Neural cell (in vitro differentiated cells): ENCODE measurements around the gene GSE1. TPM values are rescaled to one million over a fixed set of nuclear protein-coding genes. Genes with fewer than 3 reads are reported as not detected.

Experiments used
- H2AFZ ChIP-seq: fragments of 200-600, 300-800 bp; sonication (generic), shearing (Covaris generic); 2 replicates; pipeline ENCODE4 v1.6.0; 2014; ENCODE audit warnings: low read depth, mild to moderate bottlenecking, antibody characterized with exemption, low read length, moderate library complexity
- H3F3A ChIP-seq: fragments of 200-600 bp; shearing (Covaris generic); 2 replicates; pipeline ENCODE4 v1.6.1; 2016; ENCODE audit warnings: mild to moderate bottlenecking, moderate library complexity, mixed read lengths, antibody characterized with exemption, low read length; ENCODE audit not compliant: insufficient read depth, poor library complexity, severe bottlenecking
- H3K27ac ChIP-seq: fragments of 200-600, 300-800 bp; sonication (generic), shearing (Covaris generic); 2 replicates; pipeline ENCODE4 v1.5.1; 2014; ENCODE audit warnings: mild to moderate bottlenecking, low read length, moderate library complexity
- H3K27me3 ChIP-seq: fragments of 300-800, 200-600 bp; sonication (generic), shearing (Covaris generic); 2 replicates; pipeline ENCODE4 v1.6.0; 2014; ENCODE audit warnings: mild to moderate bottlenecking, low read depth, low read length, moderate library complexity; ENCODE audit not compliant: insufficient read depth
- H3K36me3 ChIP-seq: fragments of 300-800, 200-600 bp; sonication (generic), shearing (Covaris generic); 2 replicates; pipeline ENCODE4 v1.5.1; 2014; ENCODE audit warnings: mild to moderate bottlenecking, antibody characterized with exemption, low read length, moderate library complexity; ENCODE audit not compliant: insufficient read depth
- H3K4me2 ChIP-seq: fragments of 300-800, 200-600 bp; sonication (generic), shearing (Covaris generic); 2 replicates; pipeline ENCODE4 v1.6.0; 2014; ENCODE audit warnings: mild to moderate bottlenecking, low read length
- H3K4me3 ChIP-seq: fragments of 300-800, 200-600 bp; sonication (generic), shearing (Covaris generic); 2 replicates; pipeline ENCODE4 v1.5.1; 2014; ENCODE audit warnings: mild to moderate bottlenecking, low read length, moderate library complexity
- H3K79me2 ChIP-seq: fragments of 200-600 bp; shearing (Covaris generic); replicated peaks from 2 replicates; pipeline ENCODE4 v1.6.0; 2014; ENCODE audit warnings: mild to moderate bottlenecking, low read length, moderate library complexity; ENCODE audit not compliant: insufficient read depth
- H3K9ac ChIP-seq: fragments of 300-800, 200-600 bp; sonication (generic), shearing (Covaris generic); 2 replicates; pipeline ENCODE4 v1.6.1; 2016; ENCODE audit warnings: mild to moderate bottlenecking, low read length, mixed read lengths
- H3K9me2 ChIP-seq: fragments of 200-600 bp; shearing (Covaris generic); 2 replicates; pipeline ENCODE4 v1.6.1; 2016; ENCODE audit warnings: mild to moderate bottlenecking, low read length, mixed read lengths; ENCODE audit not compliant: insufficient read depth
- H3K9me3 ChIP-seq: fragments of 200-600, 300-800 bp; sonication (generic), shearing (Covaris generic); 2 replicates; pipeline ENCODE4 v1.6.1; 2016; ENCODE audit warnings: mild to moderate bottlenecking, mixed run types, low read length, moderate library complexity, mixed read lengths
- H4K20me1 ChIP-seq: fragments of 200-600 bp; shearing (Covaris generic); 2 replicates; pipeline ENCODE4 v1.6.1; 2016; ENCODE audit warnings: mild to moderate bottlenecking, mixed run types; ENCODE audit not compliant: insufficient read depth
- CTCF ChIP-seq: fragments of 450-650 bp; IDR thresholded peaks from 2 replicates; pipeline ENCODE4 v1.5.1; 2014; ENCODE audit warnings: antibody characterized with exemption, mild to moderate bottlenecking, moderate library complexity; ENCODE audit not compliant: poor library complexity, severe bottlenecking
- EP300 ChIP-seq: fragments of 450-650 bp; conservative IDR thresholded peaks from 2 replicates; pipeline ENCODE4 v1.6.1; 2014; ENCODE audit warnings: antibody characterized with exemption, mild to moderate bottlenecking, moderate library complexity; ENCODE audit not compliant: poor library complexity, severe bottlenecking
- EZH2 ChIP-seq: fragments of 200-600, 300-800 bp; shearing (Covaris generic), sonication (generic); IDR thresholded peaks from 2 replicates; pipeline ENCODE4 v1.6.1; 2014; ENCODE audit warnings: antibody characterized with exemption, low read length, borderline replicate concordance, mild to moderate bottlenecking; ENCODE audit not compliant: insufficient read depth, poor library complexity, severe bottlenecking
- MXI1 ChIP-seq: fragments of 450-650 bp; conservative IDR thresholded peaks from 2 replicates; pipeline ENCODE4 v1.6.1; 2014; ENCODE audit warnings: antibody characterized with exemption, mild to moderate bottlenecking; ENCODE audit not compliant: poor library complexity, severe bottlenecking
- POLR2AphosphoS5 ChIP-seq: IDR thresholded peaks from 2 replicates; pipeline ENCODE4 v1.6.1; 2012
- RAD21 ChIP-seq: fragments of 450-650 bp; conservative IDR thresholded peaks from 2 replicates; pipeline ENCODE4 v1.6.1; 2014; ENCODE audit warnings: antibody characterized with exemption, mild to moderate bottlenecking, moderate library complexity
- REST ChIP-seq: IDR thresholded peaks from 2 replicates; pipeline ENCODE4 v1.6.1; 2012; ENCODE audit warnings: borderline replicate concordance
- SMC3 ChIP-seq: fragments of 450-650 bp; conservative IDR thresholded peaks from 2 replicates; pipeline ENCODE4 v1.6.1; 2014; ENCODE audit warnings: antibody characterized with exemption, mild to moderate bottlenecking, moderate library complexity; ENCODE audit not compliant: poor library complexity
- TAF1 ChIP-seq: IDR thresholded peaks from 2 replicates; pipeline ENCODE4 v1.6.1; 2012; ENCODE audit warnings: low read depth
- polyA plus RNA-seq: library from polyadenylated mRNA; depleted of rRNA; stranded (reverse); fragments of >200 nt; gene quantifications from 2 replicates; pipeline ENCODE4 v1.2.3, GENCODE V29; 2014

The GSE1 gene
- polyA plus RNA-seq, 1 donor from 2014 or later = 35.6 TPM

DNA sequence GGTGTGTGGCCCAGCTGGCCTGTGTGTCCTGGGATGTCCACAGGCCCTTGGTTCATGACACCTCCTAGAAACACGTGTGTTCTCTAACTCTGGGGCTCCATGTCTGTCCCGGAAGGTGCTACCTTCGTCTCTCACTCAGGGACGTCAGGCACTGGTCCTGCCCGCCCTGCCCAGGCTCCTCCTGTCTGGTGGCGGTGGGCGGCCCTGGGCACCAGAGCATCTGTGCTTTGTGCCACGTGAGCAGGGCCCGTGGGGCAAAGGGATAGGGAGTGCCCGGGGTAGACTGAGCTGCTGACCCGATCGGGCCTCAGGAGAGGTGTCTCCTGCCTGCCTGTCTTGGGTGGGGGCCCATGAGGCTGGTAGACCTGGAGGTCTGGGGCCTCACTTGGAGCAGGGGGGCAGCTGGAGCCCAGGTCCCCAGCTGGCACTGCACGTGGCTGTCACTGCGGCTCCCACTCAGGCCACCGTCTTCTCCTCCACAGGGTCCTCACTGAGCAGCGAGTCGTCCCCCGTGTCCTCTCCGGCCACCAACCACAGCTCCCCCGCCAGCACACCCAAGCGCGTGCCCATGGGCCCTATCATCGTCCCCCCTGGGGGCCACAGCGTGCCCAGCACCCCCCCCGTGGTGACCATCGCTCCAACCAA is 35.1 kb downstream of the GSE1 start:
- Histone ChIP-seq H3K4me2 (no peak overlapping the region), H3K9ac (no peak overlapping the region), H2AFZ (no peak overlapping the region), H3F3A (no peaks in the 10 kb centered on the region), H3K79me2 (peaks cover 6% of the 10 kb centered on the region), H3K4me3 (no peak overlapping the region), H4K20me1 (no peaks in the 10 kb centered on the region), H3K36me3 (no peaks in the 10 kb centered on the region), H3K9me2 (no peaks in the 10 kb centered on the region), H3K27ac (no peak overlapping the region), H3K9me3 (no peaks in the 10 kb centered on the region), H3K27me3 (no peaks in the 10 kb centered on the region)
- no peak for TF ChIP-seq EZH2
- TF ChIP-seq TAF1 = no peak
- TF ChIP-seq REST = no peak
- TF ChIP-seq POLR2AphosphoS5 = no peak
- no peak for TF ChIP-seq SMC3
- TF ChIP-seq RAD21 = no peak
- TF ChIP-seq MXI1 = no peak
- TF ChIP-seq EP300 = no peak

- Histone ChIP-seq H3K9me3 (no peaks in the 10 kb centered on the region), H3K4me2 (no peak overlapping the region), H3K36me3 (no peaks in the 10 kb centered on the region), H3K27me3 (no peaks in the 10 kb centered on the region), H3K9ac (no peak overlapping the region), H4K20me1 (no peaks in the 10 kb centered on the region), H3K9me2 (no peaks in the 10 kb centered on the region), H3K27ac (no peak overlapping the region), H3F3A (no peaks in the 10 kb centered on the region), H3K4me3 (no peak overlapping the region), H3K79me2 (peaks cover 5% of the 10 kb centered on the region), H2AFZ (no peak overlapping the region)
- TF ChIP-seq TAF1 = no peak
- TF ChIP-seq CTCF = no peak
- TF ChIP-seq EP300 = no peak
- no peak for TF ChIP-seq EZH2
- no peak for TF ChIP-seq RAD21
- TF ChIP-seq POLR2AphosphoS5 = no peak
- TF ChIP-seq SMC3 = no peak
- no peak for TF ChIP-seq REST
- no peak for TF ChIP-seq MXI1
Measured at GRCh38 chr16:85648805-85649204, 35.7 kb downstream of the GSE1 start.
